K562 (cell line): ENCODE measurements around the gene MYOZ3. TPM values are rescaled to one million over a fixed set of nuclear protein-coding genes. Genes with fewer than 3 reads are reported as not detected.

Experiments used
- BRCA1 ChIP-seq, 2 experiments: fragments of 450-650 bp in 1 of 2; sonication (generic) in 1 of 2; formaldehyde crosslinking in 1 of 2; IDR thresholded peaks; 2 replicates each; pipeline versions ENCODE4 v1.5.0 to v1.6.1; 2017 to 2020; ENCODE audit warnings: mild to moderate bottlenecking in 1 of 2, missing genetic modification reagents in 1 of 2
- HSF4 ChIP-seq: fragments of 250-450 bp; sonication (Bioruptor Pico); IDR thresholded peaks from 2 replicates; pipeline ENCODE4 v2.1.2; 2022; ENCODE audit warnings: mild to moderate bottlenecking, moderate library complexity, borderline replicate concordance
- MAX ChIP-seq: sonication (generic); formaldehyde crosslinking; IDR thresholded peaks from 2 replicates; pipeline ENCODE4 v1.9.0; 2022; ENCODE audit warnings: mild to moderate bottlenecking, missing genetic modification reagents
- NUFIP1 ChIP-seq: fragments of 450-650 bp; IDR thresholded peaks from 2 replicates; pipeline ENCODE4 v1.6.1; 2018; ENCODE audit not compliant: partially characterized antibody
- PCBP2 ChIP-seq: fragments of 200-400 bp; formaldehyde crosslinking; IDR thresholded peaks from 2 replicates; pipeline ENCODE4 v1.6.1; 2018; ENCODE audit warnings: low read length, low read depth, mild to moderate bottlenecking, moderate library complexity; ENCODE audit not compliant: poor library complexity, severe bottlenecking
- RUNX1 ChIP-seq: sonication (generic); IDR thresholded peaks from 2 replicates; pipeline ENCODE4 v1.6.1; 2016; ENCODE audit warnings: antibody characterized with exemption, low read depth
- SIX5 ChIP-seq, 2 experiments: IDR thresholded peaks; 2 replicates each; pipeline ENCODE4 v1.6.1; 2011; ENCODE audit warnings: low read length in 2 of 2, borderline replicate concordance in 1 of 2, low read depth in 1 of 2, mild to moderate bottlenecking in 1 of 2, moderate library complexity in 1 of 2; ENCODE audit not compliant: insufficient read depth in 1 of 2
- TRIM24 ChIP-seq, 2 experiments: fragments of 450-650 bp; IDR thresholded peaks; 2 replicates each; pipeline ENCODE4 v1.6.1; 2016
- ZZZ3 ChIP-seq: fragments of 450-650 bp; IDR thresholded peaks from 2 replicates; pipeline ENCODE4 v1.6.1; 2016; ENCODE audit warnings: antibody characterized with exemption, mild to moderate bottlenecking, moderate library complexity
- polyA plus RNA-seq, 8 experiments: library from polyadenylated mRNA; depleted of rRNA in 4 of 8; stranded (reverse) in 5 of 8; unstranded in 3 of 8; fragments of >200 nt; fragmentation: Nextera tagmentation in 2 of 8; fragmentation: Illumina TruSeq in 1 of 8; extraction: Ambion mirVana in 2 of 8; extraction: Trizol in 1 of 8; gene quantifications; 2 replicates each; pipeline versions ENCODE4 v1.2.1 to v1.2.3, GENCODE V29; 2011 to 2014; ENCODE audit warnings: inconsistent platforms in 1 of 8, missing spikeins in 1 of 8
- total RNA-seq, 7 experiments: library from RNA; depleted of rRNA in 6 of 7; stranded (reverse); fragments of >200 nt in 6 of 7; fragmentation: Illumina TruSeq in 2 of 7; extraction: Trizol in 2 of 7; gene quantifications; 2 replicates each; pipeline versions ENCODE4 v1.2.1 to v1.2.3, GENCODE V29; 2011 to 2021; ENCODE audit warnings: low replicate concordance in 1 of 7
- TF ChIP-seq, protein P1 (sequence below), 2 experiments: fragments of 450-650 bp in 1 of 2; sonication (generic) in 1 of 2; formaldehyde crosslinking in 1 of 2; IDR thresholded peaks; 2 replicates each; pipeline versions ENCODE4 v1.7.1 to v1.9.0; 2016 to 2022; ENCODE audit warnings: inconsistent platforms in 1 of 2, mild to moderate bottlenecking in 1 of 2, missing genetic modification reagents in 1 of 2
- TF ChIP-seq, protein P2 (sequence below): sonication (generic); formaldehyde crosslinking; IDR thresholded peaks from 2 replicates; pipeline ENCODE4 v1.8.0; 2023; ENCODE audit warnings: mild to moderate bottlenecking, missing genetic modification reagents

Gene MYOZ3
- total and polyA plus RNA-seq, 9 of the 15 experiments (the other 6 are each of a cell fraction or from before 2014, with no cell fraction given) = not detected

DNA sequence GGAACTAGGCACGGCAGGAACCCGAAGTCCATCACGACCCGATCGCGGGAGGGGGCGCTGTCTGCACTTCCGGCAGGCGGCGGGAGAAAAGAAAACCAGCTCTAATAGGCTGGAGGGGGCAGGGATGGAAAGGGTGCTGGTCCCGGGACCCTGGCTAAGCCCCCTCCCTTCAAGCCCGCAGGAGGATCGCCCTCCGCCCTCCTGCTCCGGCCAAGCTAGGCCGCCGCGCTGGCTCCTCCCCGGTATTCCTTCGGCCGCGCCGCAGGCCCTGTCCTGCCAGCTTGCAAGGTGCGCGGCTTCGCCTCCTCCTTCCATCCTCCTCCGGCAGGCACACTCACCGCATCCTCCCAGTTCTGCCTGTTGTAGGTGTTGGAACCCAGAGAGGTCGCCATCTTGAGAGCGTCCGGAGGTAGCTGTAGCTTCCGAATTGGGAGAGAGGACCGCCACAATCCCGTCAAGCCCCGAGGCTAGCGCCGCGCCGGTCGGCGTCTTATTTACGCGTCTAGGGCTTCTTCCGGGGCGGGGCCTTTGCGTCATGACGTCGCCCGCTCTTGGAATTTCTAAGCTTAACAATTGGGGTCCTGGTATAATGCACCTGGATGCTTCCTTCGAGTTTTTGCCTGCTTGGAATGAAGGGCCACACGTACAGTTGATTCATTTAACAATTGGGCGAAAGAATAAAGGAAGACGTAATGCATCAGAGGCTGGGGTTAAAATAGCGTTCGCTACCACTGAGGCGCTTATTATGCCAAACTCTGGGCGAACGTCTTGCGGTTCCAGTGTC lies 39.7 kb downstream of the MYOZ3 start, which contains the start of gene RBM22 (continued):
- TF ChIP-seq, protein P1, sequence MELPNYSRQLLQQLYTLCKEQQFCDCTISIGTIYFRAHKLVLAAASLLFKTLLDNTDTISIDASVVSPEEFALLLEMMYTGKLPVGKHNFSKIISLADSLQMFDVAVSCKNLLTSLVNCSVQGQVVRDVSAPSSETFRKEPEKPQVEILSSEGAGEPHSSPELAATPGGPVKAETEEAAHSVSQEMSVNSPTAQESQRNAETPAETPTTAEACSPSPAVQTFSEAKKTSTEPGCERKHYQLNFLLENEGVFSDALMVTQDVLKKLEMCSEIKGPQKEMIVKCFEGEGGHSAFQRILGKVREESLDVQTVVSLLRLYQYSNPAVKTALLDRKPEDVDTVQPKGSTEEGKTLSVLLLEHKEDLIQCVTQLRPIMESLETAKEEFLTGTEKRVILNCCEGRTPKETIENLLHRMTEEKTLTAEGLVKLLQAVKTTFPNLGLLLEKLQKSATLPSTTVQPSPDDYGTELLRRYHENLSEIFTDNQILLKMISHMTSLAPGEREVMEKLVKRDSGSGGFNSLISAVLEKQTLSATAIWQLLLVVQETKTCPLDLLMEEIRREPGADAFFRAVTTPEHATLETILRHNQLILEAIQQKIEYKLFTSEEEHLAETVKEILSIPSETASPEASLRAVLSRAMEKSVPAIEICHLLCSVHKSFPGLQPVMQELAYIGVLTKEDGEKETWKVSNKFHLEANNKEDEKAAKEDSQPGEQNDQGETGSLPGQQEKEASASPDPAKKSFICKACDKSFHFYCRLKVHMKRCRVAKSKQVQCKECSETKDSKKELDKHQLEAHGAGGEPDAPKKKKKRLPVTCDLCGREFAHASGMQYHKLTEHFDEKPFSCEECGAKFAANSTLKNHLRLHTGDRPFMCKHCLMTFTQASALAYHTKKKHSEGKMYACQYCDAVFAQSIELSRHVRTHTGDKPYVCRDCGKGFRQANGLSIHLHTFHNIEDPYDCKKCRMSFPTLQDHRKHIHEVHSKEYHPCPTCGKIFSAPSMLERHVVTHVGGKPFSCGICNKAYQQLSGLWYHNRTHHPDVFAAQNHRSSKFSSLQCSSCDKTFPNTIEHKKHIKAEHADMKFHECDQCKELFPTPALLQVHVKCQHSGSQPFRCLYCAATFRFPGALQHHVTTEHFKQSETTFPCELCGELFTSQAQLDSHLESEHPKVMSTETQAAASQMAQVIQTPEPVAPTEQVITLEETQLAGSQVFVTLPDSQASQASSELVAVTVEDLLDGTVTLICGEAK (IDR thresholded peaks at IDR 0.05) = peak; percentile 79
- TF ChIP-seq, protein P1 (CRISPR knock-in tag; IDR thresholded peaks at IDR 0.05) = no peak
- TF ChIP-seq, protein P2, sequence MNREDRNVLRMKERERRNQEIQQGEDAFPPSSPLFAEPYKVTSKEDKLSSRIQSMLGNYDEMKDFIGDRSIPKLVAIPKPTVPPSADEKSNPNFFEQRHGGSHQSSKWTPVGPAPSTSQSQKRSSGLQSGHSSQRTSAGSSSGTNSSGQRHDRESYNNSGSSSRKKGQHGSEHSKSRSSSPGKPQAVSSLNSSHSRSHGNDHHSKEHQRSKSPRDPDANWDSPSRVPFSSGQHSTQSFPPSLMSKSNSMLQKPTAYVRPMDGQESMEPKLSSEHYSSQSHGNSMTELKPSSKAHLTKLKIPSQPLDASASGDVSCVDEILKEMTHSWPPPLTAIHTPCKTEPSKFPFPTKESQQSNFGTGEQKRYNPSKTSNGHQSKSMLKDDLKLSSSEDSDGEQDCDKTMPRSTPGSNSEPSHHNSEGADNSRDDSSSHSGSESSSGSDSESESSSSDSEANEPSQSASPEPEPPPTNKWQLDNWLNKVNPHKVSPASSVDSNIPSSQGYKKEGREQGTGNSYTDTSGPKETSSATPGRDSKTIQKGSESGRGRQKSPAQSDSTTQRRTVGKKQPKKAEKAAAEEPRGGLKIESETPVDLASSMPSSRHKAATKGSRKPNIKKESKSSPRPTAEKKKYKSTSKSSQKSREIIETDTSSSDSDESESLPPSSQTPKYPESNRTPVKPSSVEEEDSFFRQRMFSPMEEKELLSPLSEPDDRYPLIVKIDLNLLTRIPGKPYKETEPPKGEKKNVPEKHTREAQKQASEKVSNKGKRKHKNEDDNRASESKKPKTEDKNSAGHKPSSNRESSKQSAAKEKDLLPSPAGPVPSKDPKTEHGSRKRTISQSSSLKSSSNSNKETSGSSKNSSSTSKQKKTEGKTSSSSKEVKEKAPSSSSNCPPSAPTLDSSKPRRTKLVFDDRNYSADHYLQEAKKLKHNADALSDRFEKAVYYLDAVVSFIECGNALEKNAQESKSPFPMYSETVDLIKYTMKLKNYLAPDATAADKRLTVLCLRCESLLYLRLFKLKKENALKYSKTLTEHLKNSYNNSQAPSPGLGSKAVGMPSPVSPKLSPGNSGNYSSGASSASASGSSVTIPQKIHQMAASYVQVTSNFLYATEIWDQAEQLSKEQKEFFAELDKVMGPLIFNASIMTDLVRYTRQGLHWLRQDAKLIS (CRISPR knock-in tag) = 0 out of 2 replicates have a peak, but pooled peaks have one; percentile 65
- TF ChIP-seq NUFIP1 (no peak), RUNX1 (0 out of 2 replicates have a peak, but pooled peaks have one; percentile 13), TRIM24 (IDR thresholded peaks at IDR 0.05) (no peak), SIX5 (IDR thresholded peaks at IDR 0.05; ENCODE audit: borderline replicate concordance in 1 of 2, insufficient read depth in 1 of 2, low read depth in 1 of 2, low read length in 2 of 2) (peak; percentile 49 to 52; a peak in 3 of 4 replicates), HSF4 (CRISPR knock-in tag) (no peak), MAX (CRISPR knock-in tag) (peak; percentile 29; the same call in 1 of the 2 replicates), ZZZ3 (no peak), PCBP2 (no peak), BRCA1 (IDR thresholded peaks at IDR 0.05) (no peak), BRCA1 (CRISPR knock-in tag; IDR thresholded peaks at IDR 0.05) (no peak)
